HepG2 (cell line): ENCODE measurements around the gene DLG2. TPM values are rescaled to one million over a fixed set of nuclear protein-coding genes. Genes with fewer than 3 reads are reported as not detected.
A peak's percentile ranks its signal among the peaks of the same experiment; 100 is the strongest.

ENCODE experiments used
- JUNB ChIP-seq: sonication (generic); formaldehyde crosslinking; IDR thresholded peaks from 2 replicates; pipeline ENCODE4 v1.8.0; 2022; ENCODE audit warnings: missing genetic modification reagents, mild to moderate bottlenecking, borderline replicate concordance
- KDM3A ChIP-seq: IDR thresholded peaks from 2 replicates; pipeline ENCODE4 v1.6.1; 2018; ENCODE audit warnings: low read depth, missing compliant biosample characterization
- MLX ChIP-seq: IDR thresholded peaks from 2 replicates; pipeline ENCODE4 v1.6.1; 2016
- MNT ChIP-seq: fragments of 450-650 bp; IDR thresholded peaks from 2 replicates; pipeline ENCODE4 v1.6.1; 2016
- NBN ChIP-seq: fragments of 450-650 bp; conservative IDR thresholded peaks from 2 replicates; pipeline ENCODE4 v1.6.1; 2017
- PAWR ChIP-seq: sonication (generic); formaldehyde crosslinking; IDR thresholded peaks from 2 replicates; pipeline ENCODE4 v1.4.0; 2020; ENCODE audit warnings: missing genetic modification reagents, mild to moderate bottlenecking, borderline replicate concordance
- PBX2 ChIP-seq: IDR thresholded peaks from 2 replicates; pipeline ENCODE4 v1.6.1; 2016; ENCODE audit warnings: control low read depth
- PHF21A ChIP-seq: sonication (generic); formaldehyde crosslinking; IDR thresholded peaks from 2 replicates; pipeline ENCODE4 v1.5.0; 2020; ENCODE audit warnings: mild to moderate bottlenecking, missing genetic modification reagents
- POGZ ChIP-seq: sonication (generic); formaldehyde crosslinking; IDR thresholded peaks from 2 replicates; pipeline ENCODE4 v1.4.0; 2020; ENCODE audit warnings: mild to moderate bottlenecking, missing genetic modification reagents
- ZBTB34 ChIP-seq: sonication (generic); formaldehyde crosslinking; IDR thresholded peaks from 2 replicates; pipeline ENCODE4 v1.8.0; 2022; ENCODE audit warnings: mild to moderate bottlenecking, missing genetic modification reagents
- ZFP37 ChIP-seq: sonication (generic); formaldehyde crosslinking; IDR thresholded peaks from 2 replicates; pipeline ENCODE4 v1.4.0; 2020; ENCODE audit warnings: missing genetic modification reagents, borderline replicate concordance
- ZNF496 ChIP-seq: sonication (generic); formaldehyde crosslinking; IDR thresholded peaks from 2 replicates; pipeline ENCODE4 v1.8.1; 2023; ENCODE audit warnings: mild to moderate bottlenecking, moderate library complexity, missing genetic modification reagents; ENCODE audit not compliant: insufficient replicate concordance
- ZNF639 ChIP-seq: conservative IDR thresholded peaks from 2 replicates; pipeline ENCODE4 v1.6.1; 2018; ENCODE audit warnings: missing genetic modification reagents
- ZNF709 ChIP-seq: sonication (generic); formaldehyde crosslinking; IDR thresholded peaks from 2 replicates; pipeline ENCODE4 v1.5.0; 2020; ENCODE audit warnings: mild to moderate bottlenecking, missing genetic modification reagents
- ZNF777 ChIP-seq: sonication (generic); formaldehyde crosslinking; IDR thresholded peaks from 2 replicates; pipeline ENCODE4 v1.4.0; 2020; ENCODE audit warnings: missing genetic modification reagents
- ZNF891 ChIP-seq: sonication (generic); formaldehyde crosslinking; IDR thresholded peaks from 2 replicates; pipeline ENCODE4 v1.5.0; 2020; ENCODE audit warnings: mild to moderate bottlenecking, missing genetic modification reagents
- ZSCAN30 ChIP-seq: sonication (generic); formaldehyde crosslinking; IDR thresholded peaks from 2 replicates; pipeline ENCODE4 v1.5.0; 2020; ENCODE audit warnings: mild to moderate bottlenecking, missing genetic modification reagents
- polyA plus RNA-seq, 8 experiments: library from polyadenylated mRNA; depleted of rRNA in 3 of 8; stranded (reverse) in 7 of 8; unstranded in 1 of 8; fragments of >200 nt; fragmentation: Illumina TruSeq in 4 of 8; extraction: Trizol in 4 of 8; gene quantifications; 2 replicates each; pipeline versions ENCODE4 v1.2.1 to v1.2.3, GENCODE V29; 2011 to 2016; ENCODE audit warnings: low read depth in 4 of 8, missing spikeins in 1 of 8, mixed read lengths in 1 of 8; ENCODE audit not compliant: insufficient read depth in 1 of 8
- total RNA-seq, 5 experiments: library from RNA; depleted of rRNA; stranded (reverse); fragments of >200 nt; fragmentation: Illumina TruSeq; extraction: Trizol; gene quantifications; 2 replicates each; pipeline ENCODE4 v1.2.3, GENCODE V29; 2016; ENCODE audit warnings: low read depth in 1 of 5
- TF ChIP-seq, protein P1 (sequence below), 2 experiments: IDR thresholded peaks; 2 replicates each; pipeline ENCODE4 v1.6.1; 2011 to 2012; ENCODE audit warnings: low read length in 2 of 2, borderline replicate concordance in 1 of 2, low read depth in 1 of 2, mild to moderate bottlenecking in 1 of 2, moderate library complexity in 1 of 2
- TF ChIP-seq, protein P2 (sequence below): sonication (generic); formaldehyde crosslinking; IDR thresholded peaks from 2 replicates; pipeline ENCODE4 v1.4.0; 2020; ENCODE audit warnings: mild to moderate bottlenecking, low read depth, missing genetic modification reagents

The DLG2 gene
- total and polyA plus RNA-seq, 2 of the 13 experiments (the other 11 are each of a cell fraction or from before 2014, with no cell fraction given): 0.46 to 1.0 TPM

DNA sequence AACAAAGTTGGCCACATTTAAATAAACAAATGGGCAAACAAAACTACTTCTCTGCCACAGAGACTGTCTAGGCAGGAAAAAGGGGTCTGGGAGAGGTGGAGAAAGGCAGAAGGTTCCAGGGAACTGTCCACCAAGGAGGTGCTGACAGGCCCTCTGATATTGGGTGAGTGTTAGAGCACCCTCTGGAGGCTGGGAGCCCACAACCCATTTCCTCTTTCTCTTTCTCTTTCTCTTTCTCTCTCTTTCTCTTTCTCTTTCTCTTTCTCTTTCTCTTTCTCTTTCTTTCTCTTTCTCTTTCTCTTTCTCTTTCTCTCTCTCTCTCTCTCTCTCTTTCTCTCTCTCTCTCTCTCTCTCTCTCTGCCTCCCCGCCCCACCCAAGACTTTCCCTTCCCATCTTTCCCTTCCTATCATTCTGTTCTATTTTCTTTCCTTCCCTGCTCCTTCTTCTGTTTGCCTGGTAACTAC, 912.8 kb downstream of the DLG2 start (continued):
- TF ChIP-seq MNT: no peak
- TF ChIP-seq ZNF777 (CRISPR knock-in tag): 0 out of 2 replicates have a peak, but pooled peaks have one; percentile 20
- TF ChIP-seq ZNF639 (CRISPR knock-in tag): 0 out of 2 replicates have a peak, but pooled peaks have one; percentile 21
- no peak for TF ChIP-seq ZSCAN30 (CRISPR knock-in tag)
- no peak for TF ChIP-seq NBN
- no peak for TF ChIP-seq PHF21A (CRISPR knock-in tag)
- TF ChIP-seq ZBTB34 (CRISPR knock-in tag): no peak
- TF ChIP-seq ZNF891 (CRISPR knock-in tag): no peak
- TF ChIP-seq PBX2 (CRISPR knock-in tag): no peak
- TF ChIP-seq, protein P1, sequence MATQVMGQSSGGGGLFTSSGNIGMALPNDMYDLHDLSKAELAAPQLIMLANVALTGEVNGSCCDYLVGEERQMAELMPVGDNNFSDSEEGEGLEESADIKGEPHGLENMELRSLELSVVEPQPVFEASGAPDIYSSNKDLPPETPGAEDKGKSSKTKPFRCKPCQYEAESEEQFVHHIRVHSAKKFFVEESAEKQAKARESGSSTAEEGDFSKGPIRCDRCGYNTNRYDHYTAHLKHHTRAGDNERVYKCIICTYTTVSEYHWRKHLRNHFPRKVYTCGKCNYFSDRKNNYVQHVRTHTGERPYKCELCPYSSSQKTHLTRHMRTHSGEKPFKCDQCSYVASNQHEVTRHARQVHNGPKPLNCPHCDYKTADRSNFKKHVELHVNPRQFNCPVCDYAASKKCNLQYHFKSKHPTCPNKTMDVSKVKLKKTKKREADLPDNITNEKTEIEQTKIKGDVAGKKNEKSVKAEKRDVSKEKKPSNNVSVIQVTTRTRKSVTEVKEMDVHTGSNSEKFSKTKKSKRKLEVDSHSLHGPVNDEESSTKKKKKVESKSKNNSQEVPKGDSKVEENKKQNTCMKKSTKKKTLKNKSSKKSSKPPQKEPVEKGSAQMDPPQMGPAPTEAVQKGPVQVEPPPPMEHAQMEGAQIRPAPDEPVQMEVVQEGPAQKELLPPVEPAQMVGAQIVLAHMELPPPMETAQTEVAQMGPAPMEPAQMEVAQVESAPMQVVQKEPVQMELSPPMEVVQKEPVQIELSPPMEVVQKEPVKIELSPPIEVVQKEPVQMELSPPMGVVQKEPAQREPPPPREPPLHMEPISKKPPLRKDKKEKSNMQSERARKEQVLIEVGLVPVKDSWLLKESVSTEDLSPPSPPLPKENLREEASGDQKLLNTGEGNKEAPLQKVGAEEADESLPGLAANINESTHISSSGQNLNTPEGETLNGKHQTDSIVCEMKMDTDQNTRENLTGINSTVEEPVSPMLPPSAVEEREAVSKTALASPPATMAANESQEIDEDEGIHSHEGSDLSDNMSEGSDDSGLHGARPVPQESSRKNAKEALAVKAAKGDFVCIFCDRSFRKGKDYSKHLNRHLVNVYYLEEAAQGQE (IDR thresholded peaks at IDR 0.05; ENCODE audit: borderline replicate concordance in 1 of 2, low read depth in 1 of 2, low read length in 2 of 2): peak; percentile 76 to 96
- TF ChIP-seq ZFP37: peak; percentile 79; the same call in 1 of the 2 replicates
- no peak for TF ChIP-seq KDM3A
- no peak for TF ChIP-seq MLX (CRISPR knock-in tag)
- TF ChIP-seq ZNF709 (CRISPR knock-in tag): no peak
- TF ChIP-seq POGZ (CRISPR knock-in tag): no peak
- TF ChIP-seq ZNF496 (CRISPR knock-in tag): no peak
- TF ChIP-seq, protein P2, sequence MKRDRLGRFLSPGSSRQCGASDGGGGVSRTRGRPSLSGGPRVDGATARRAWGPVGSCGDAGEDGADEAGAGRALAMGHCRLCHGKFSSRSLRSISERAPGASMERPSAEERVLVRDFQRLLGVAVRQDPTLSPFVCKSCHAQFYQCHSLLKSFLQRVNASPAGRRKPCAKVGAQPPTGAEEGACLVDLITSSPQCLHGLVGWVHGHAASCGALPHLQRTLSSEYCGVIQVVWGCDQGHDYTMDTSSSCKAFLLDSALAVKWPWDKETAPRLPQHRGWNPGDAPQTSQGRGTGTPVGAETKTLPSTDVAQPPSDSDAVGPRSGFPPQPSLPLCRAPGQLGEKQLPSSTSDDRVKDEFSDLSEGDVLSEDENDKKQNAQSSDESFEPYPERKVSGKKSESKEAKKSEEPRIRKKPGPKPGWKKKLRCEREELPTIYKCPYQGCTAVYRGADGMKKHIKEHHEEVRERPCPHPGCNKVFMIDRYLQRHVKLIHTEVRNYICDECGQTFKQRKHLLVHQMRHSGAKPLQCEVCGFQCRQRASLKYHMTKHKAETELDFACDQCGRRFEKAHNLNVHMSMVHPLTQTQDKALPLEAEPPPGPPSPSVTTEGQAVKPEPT (CRISPR knock-in tag): no peak
- TF ChIP-seq JUNB (CRISPR knock-in tag): no peak
- no peak for TF ChIP-seq PAWR (CRISPR knock-in tag)
